ENCODE results near the gene SYT7. TPM values are rescaled to one million over a fixed set of nuclear protein-coding genes. Genes with fewer than 3 reads are reported as not detected.

SYT7 gene
- total RNA-seq, 1 experiment from 2014 or later = 0.22 TPM

- no peak for DNase-seq (ENCODE audit: low read depth)
Measured at GRCh38 chr11:61516191-61516590, 64.7 kb downstream of the SYT7 start.

- no peak for DNase-seq (ENCODE audit: low read depth)
Measured at GRCh38 chr11:61515686-61516085, 65.2 kb downstream of the SYT7 start.

DNA sequence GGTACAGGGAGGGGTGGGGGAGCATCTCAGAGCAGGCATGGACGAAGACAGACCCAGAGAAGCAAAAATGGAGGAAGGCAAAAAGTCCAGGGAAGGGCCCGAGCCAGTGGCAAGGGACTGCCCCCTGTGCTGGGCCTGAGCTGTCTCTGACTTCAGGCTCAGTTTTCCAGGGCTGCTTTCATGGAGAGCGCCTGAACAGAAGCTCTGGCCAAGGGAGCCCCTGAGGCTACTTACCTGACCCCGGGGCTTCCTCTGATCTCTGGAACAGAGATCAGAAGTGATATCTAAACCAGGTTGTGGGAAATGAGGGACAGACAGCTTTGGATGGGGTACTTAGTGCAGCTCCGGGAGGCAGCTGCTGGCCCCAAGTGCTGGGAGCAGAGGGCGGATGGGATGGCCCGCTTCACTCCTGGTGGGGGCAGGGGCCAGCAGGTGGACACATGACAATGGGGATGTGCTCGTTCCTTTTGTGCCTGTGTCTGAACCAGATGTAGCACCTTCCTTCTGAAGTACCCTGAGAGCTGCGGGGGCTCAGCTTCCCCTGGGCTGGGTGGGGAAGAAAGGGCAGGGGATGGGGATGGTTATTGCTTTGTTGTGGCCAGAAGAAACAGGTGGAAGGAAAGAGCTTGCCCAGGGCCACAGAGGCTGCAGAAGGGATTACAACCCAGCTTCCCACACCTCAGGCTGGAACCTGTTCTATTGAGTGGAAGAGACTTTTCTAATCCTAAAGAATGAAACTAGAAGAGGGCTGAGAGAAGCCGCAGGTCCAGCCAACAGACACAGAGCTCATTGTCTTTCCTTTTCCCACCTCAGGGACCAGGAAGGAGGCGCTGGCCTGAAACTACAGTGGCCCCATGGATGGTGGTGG, 66.6 kb downstream of the SYT7 start:
- DNase-seq (ENCODE audit: low read depth) = no peak

DNA sequence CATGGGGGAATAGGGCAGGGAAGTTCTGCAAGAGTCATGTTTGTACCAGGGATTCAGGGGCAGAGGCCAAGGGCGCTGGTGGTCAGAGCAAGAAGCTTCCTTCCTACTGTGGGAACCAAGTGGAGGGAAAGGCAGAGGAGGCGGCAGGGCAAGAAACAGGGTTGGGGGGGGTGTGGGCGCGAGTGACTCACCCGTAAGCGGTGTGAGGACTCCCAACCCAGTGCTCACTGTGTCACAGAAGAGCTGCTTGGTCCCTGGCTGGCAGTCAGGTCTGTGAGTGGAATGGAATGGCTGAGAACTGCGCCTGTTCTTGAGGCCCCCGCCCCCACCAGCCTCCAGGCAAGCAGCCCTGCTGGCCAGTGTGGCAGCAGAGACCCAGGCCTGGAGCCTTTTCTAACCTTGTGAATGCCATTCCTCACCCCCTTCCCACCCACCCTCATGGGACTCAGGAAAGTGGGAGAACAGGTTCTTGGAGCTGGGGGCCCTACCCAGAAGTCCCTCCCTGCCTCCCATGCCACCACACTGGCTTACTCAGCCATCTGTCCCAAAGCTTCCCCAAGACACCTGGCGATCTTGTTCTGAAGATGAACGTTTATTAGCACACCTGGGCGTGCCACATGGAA, 67.6 kb downstream of the SYT7 start:
- DNase-seq (ENCODE audit: low read depth) = no peak

DNA sequence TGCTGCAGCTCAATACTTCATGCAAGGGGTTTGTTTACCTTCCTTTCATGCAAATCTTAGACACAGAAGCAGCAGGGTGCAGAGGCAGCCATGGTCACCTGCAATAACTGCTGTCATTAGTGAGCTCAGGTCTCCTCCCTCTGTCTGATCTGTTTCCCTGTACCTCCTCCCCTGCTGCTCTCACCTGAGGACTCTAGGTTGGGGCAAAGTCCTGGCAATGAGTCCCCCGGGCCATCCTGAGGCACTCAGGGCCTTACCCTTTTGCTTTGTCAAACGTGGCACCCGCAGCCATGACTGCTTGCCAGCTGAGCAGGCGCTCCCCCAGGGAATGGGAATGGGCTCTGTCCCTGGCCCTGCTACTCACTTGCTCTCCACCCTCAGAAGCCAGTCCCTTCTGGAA, 68.4 kb downstream of the SYT7 start:
- DNase-seq (ENCODE audit: low read depth) = no peak

DNA sequence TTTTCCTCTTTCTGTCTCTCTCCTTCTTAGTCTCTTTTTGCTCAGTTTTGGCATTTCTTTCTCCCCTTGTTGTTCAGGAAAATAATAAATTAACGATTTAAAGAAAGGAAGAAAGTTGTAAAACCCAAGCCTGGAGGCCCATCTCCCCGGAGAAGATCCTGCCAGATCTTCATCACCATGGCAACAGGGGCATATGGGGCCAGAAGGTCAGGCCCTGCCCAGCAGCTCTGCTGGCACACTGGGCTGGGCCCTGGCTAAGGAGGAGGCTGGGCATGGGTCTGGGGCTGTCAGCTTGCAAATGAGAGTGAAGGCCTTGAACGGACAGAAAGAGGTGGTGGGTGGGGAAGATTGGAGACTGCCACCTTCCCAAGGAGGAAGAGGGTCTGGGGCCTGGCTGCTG, 69.5 kb downstream of the SYT7 start:
- no peak for DNase-seq (ENCODE audit: low read depth)

DNA sequence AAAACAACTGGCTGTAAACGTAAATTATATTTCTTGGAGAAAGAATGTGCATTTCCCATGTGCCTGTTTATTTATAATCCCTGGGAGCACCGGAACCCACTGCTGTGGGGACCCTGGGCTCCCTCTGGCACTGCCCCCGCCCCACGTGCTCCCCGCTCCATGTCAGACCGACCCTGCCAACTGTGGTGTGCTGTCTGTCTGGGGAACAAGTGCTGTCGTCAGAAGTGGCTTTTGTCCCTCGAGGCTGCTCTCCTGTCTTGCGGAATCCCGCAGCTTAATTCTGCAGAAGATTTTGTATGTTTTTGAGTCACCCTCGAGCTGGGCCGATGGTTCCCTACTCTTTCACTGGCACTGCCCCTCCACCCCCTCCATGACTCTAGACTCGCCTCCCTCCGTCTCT, 69.9 kb downstream of the SYT7 start:
- DNase-seq (ENCODE audit: low read depth) = no peak

DNA sequence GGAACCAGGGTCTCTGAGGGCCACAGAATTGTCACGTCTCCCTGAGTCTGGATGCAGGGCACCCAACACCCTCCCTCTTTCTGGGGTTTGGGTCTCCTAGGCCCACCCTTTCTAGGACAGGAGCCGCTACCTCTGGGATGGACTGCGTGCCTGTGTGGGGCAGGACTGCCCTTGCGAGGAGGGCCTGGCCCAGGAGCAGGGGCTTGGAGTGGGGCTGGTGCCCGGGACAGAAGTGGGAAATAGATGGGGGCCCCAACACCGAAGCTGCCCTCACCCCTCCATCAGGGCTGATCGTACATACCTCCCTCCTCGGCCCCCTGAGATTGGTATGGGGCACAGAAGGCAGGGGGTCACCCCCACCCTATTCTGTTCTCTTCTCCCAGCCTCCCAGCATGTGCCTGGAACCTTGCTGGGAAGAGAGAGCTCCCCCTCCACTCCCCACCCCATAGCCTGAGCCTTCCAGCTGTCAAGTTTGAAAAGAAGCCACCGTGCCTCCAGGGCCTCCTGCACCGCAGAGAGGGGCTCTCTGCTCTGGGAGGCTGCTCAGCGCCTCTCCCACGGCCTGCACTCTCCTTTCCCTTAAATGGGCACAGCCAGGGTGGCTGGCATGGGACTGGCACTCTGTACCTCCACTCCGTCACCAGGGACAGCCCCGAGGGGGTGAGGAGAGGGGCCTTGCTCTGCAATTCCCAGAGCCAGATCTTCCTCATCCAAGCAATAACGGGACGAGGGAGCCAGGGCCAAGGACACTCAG, 70.5 kb downstream of the SYT7 start:
- DNase-seq (ENCODE audit: low read depth) = no peak

DNA sequence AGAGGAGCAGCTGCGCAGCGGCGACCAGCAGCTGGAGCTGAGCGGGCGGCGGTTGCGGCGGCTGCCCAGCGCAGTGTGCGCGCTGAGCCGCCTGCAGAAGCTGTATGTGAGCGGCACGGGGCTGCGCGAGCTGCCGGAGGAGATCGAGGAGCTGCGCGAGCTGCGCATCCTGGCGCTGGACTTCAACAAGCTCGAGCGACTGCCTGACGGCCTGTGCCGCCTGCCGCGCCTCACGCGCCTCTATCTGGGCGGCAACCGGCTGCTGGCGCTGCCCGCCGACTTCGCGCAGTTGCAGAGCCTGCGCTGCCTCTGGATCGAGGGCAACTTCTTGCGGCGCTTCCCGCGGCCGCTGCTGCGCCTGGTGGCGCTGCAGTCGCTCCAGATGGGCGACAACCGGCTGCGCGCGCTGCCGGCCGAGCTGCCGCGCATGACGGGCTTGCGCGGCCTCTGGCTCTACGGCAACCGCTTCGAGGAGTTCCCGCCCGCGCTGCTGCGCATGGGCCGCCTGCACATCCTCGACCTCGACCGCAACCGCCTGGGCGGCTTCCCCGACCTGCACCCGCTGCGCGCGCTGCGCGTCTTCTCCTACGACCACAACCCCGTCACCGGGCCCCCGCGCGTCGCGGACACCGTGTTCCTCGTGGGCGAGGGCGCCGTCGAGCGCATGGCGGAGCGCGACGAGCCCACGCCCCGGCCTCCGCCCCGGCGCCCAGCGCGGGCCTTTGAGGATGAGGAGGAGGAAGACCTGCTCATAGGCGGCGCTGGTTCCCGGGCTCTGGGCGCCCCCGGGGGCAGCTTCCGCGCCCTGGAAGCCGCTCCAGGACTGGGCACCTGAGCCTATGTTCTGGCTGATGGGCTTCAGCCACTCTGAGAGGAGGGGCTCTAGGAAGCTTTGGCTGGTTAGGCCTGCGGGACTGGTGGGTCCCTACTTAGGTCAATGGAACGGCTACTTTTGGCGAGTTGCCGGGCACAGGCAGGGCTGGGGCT, 71.5 kb downstream of the SYT7 start:
- peak; percentile 79 for DNase-seq (ENCODE audit: low read depth)

DNA sequence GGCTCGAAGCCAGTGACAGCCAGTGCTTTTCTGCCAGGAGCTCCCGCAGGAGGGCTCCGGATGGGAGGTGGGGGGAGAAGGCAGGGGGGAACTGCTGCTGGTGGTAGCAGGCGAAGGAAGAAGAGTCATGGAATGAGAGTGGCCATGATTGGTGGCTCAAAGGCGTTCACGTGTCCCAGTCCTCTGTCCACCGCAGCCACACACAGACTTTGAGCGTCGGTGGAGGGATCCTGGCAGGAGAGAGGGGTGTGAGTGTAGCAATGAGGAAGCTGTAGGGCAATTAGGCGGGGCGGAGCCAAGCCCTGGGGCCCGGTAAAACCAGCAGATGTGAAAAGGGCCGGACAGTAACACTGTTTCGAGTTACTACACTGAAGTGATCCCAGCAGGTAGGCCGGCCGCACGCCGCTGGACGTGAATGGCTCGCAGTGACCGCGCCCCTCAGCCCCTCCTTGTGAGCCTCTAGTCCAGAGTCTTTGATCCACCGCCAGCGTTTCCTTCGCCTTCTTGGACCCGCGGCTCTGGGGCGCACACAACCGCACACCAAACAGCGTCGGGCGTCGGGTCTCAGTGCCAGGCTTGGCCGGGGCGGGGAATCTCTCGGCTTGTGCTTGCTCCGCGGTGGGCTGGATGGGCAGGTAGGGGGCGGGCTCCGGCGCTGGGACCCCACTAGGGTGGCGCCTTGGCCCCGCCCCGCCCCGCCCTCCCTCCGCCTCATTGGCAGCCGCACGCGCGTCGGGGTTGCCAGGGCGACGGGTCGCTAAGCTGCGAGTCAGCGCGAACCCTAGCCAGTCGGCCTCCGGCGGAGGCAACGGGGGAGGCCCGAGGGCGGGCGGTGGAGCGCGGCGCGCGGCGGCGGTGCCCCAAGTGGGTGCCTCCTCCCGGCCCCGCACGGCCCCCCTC, 72.7 kb downstream of the SYT7 start, which contains the start of gene LRRC10B:
Gene LRRC10B (plus strand): TSS at position 788 of the 900 bp plus-strand sequence. CDS start 250 bp downstream, outside the sequence.
- peak; percentile 48 for DNase-seq (ENCODE audit: low read depth)

DNA sequence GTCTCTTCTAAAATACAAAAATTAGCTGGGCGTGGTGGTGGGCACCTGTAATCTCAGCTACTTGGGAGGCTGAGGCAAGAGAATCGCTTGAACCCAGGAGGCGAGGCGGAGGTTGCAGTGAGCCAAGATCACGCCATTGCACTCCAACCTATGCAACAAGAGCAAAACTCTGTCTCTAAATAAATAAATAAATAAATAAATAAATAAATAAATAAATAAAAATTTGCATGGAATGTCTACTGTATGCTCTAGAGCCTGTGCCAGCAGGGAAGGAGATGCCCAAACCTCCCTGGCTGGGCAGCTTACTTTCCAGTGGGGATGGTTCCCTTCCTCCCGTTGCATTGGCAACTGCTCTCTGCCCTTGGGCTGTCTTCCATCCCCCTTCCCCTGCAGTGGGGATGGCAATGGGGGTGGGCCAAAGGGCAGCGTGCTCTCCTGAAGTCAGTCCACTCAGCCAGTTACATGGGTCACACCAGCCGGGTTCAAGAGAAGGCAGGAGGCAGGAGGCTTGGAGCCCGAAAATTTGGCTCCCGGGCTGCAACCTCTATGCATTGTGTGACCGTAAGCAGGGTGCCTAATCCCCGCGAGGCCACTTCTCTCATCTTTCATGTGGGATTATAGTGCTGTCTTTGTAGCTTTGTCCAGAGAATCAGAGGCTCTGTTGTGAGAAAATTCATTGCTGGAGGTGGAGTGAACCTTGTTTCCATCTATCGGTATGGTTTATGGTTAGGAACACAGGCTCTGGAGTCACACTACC, 73.7 kb downstream of the SYT7 start:
- no peak for DNase-seq (ENCODE audit: low read depth)

DNA sequence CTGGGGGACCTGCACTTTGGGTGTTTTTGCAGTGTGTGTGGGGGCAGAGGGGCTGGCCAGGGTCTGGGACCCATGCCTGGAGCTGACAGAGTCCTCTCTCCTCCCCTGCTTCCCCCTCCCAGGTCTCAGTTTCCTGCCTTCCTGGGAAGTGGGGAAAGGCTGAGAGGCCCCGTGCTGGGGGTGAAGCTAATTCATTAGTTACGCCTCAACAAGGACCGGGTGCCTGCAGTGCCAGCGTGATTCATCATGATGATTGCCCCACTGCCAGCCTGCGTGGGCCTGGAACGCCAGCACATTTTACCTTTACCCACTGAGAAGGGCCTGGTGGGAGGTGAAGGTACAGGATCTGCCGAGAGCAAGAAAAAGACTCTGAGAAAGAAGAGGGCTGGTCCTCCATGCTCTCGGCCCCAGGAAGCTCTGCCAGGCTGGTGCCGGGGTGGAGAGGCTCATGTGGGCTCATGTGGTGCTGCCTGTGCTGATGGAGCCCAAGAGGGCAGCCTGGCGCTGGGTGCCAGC, 75.2 kb downstream of the SYT7 start:
- DNase-seq (ENCODE audit: low read depth) = peak; percentile 71

DNA sequence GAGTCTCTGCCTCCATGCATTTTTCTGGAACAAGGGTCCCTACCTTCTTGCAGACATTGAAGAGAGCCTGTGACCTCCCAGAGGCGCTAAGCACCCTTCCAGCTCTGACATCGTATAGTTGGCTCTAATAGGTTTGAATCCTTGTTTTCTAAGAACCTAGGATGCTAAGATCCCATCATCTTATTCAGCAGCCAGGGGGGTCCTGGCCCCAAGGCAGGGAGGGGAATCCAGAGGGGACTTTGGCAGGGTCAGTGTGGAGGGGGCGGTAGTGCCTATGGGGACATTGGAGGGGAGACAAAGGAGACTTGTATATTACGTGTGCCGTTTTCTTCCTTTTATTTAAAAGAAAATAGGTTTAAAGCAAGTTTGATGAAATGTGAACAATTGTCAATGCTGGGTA, 75.8 kb downstream of the SYT7 start:
- DNase-seq (ENCODE audit: low read depth) = no peak

DNA sequence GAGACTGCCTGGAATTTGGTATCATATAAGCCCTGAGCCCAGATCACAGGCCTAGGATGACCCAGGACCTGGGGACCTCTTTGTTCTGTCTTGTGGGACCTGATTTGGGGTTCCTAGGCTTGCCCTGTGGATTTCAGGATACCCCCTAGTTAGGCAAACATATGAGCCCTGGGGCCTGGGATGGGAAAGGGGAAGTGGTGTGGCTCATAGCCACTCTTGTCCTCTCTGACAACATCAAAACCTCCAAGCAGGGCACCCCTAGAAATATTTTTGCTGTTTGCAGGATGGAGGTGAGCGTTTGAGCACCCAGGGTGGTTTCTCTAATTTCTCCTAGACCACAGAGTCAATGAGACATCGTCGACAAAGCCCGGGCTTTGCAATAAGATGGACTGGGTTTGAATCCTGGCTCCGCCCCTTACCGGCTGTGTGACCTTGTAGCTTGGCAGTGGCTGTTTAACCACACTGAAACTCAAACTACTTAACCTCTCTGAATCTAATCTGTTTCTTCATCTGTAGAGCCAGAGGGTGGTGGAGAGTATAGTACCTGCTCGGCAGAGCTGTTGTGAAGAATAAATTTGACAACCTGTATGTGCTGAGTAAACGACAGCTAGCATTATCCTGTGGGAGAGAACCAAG, 77.6 kb downstream of the SYT7 start:
- DNase-seq (ENCODE audit: low read depth) = no peak

- no peak for DNase-seq (ENCODE audit: low read depth)
Measured at GRCh38 chr11:61502522-61502921, 78.4 kb downstream of the SYT7 start.

GRCh38 chr11:61499816-61500491, 80.9 kb downstream of the SYT7 start:
- no peak for DNase-seq (ENCODE audit: low read depth)

GRCh38 chr11:61498767-61499341, 82.0 kb downstream of the SYT7 start:
- no peak for DNase-seq (ENCODE audit: low read depth)

GRCh38 chr11:61497876-61498275, 83.0 kb downstream of the SYT7 start:
- no peak for DNase-seq (ENCODE audit: low read depth)
